ENCODE data around the gene PPP1R18.

The PPP1R18 gene

GRCh38 chr6:30727920-30728553 lies 41.6 kb upstream of the PPP1R18 start:
- Histone ChIP-seq H3K4me1 (ENCODE audit: control insufficient read depth, low read depth, low read length) (no peaks in the 10 kb centered on the region), H2BK15ac (replicated peaks; ENCODE audit: low read depth) (no peak overlapping the region), H3K27me3 (ENCODE audit: insufficient read depth, low read length, poor library complexity) (no peaks in the 10 kb centered on the region), H3K56ac (ENCODE audit: low read length) (peak overlapping the region; percentile 81), H2BK120ac (ENCODE audit: low read depth, low read length) (no peak overlapping the region), H4K8ac (ENCODE audit: low read depth, low read length) (no peak overlapping the region), H4K5ac (ENCODE audit: low read length) (no peak overlapping the region), H2AK5ac (ENCODE audit: low read length) (no peak overlapping the region), H2BK5ac (ENCODE audit: low read length) (peak overlapping the region; percentile 67), H3K23ac (ENCODE audit: low read length) (no peak overlapping the region), H3K4me2 (ENCODE audit: low read length) (no peak overlapping the region), H3K4ac (ENCODE audit: low read depth, low read length) (no peak overlapping the region), H3K18ac (ENCODE audit: low read length) (no peak overlapping the region), H3K36me3 (ENCODE audit: control insufficient read depth, insufficient read depth, low read length) (peaks cover 16% of the 10 kb centered on the region), H3K79me1 (ENCODE audit: low read length) (no peaks in the 10 kb centered on the region), H3K27ac (ENCODE audit: low read depth, low read length) (peak overlapping the region; percentile 3), H3K9ac (ENCODE audit: low read length) (peak overlapping the region; percentile 8), H3K79me2 (ENCODE audit: control insufficient read depth, insufficient read depth, low read length) (peaks cover 11% of the 10 kb centered on the region), H3K4me3 (ENCODE audit: low read length) (no peak overlapping the region)
- no CpG with 5 or more reads among the region's 7 CpGs for WGBS (ENCODE audit: extremely low coverage, insufficient coverage, low lambda C conversion rate)
- DNase-seq: peak; percentile 78

- Histone ChIP-seq H3K27ac (ENCODE audit: low read depth, low read length) (peak overlapping the region; percentile 53), H3K4me1 (ENCODE audit: control insufficient read depth, low read depth, low read length) (no peaks in the 10 kb centered on the region)
Measured at GRCh38 chr6:30726506-30727413, 40.3 kb upstream of the PPP1R18 start.

GRCh38 chr6:30725713-30726505 lies 39.5 kb upstream of the PPP1R18 start:
- Histone ChIP-seq H3K36me3 (ENCODE audit: control insufficient read depth, insufficient read depth, low read length) (peaks cover 23% of the 10 kb centered on the region), H3K4ac (ENCODE audit: low read depth, low read length) (no peak overlapping the region), H2BK5ac (ENCODE audit: low read length) (no peak overlapping the region), H2AK5ac (ENCODE audit: low read length) (no peak overlapping the region), H3K27me3 (ENCODE audit: insufficient read depth, low read length, poor library complexity) (no peaks in the 10 kb centered on the region), H3K18ac (ENCODE audit: low read length) (no peak overlapping the region), H3K79me1 (ENCODE audit: low read length) (no peaks in the 10 kb centered on the region), H3K27ac (ENCODE audit: low read depth, low read length) (no peak overlapping the region), H3K4me2 (ENCODE audit: low read length) (no peak overlapping the region), H3K4me1 (ENCODE audit: control insufficient read depth, low read depth, low read length) (no peaks in the 10 kb centered on the region), H3K56ac (ENCODE audit: low read length) (no peak overlapping the region), H2BK15ac (replicated peaks; ENCODE audit: low read depth) (no peak overlapping the region), H2BK120ac (ENCODE audit: low read depth, low read length) (no peak overlapping the region), H3K23ac (ENCODE audit: low read length) (no peak overlapping the region), H3K9ac (ENCODE audit: low read length) (no peak overlapping the region), H3K79me2 (ENCODE audit: control insufficient read depth, insufficient read depth, low read length) (peaks cover 30% of the 10 kb centered on the region), H4K8ac (ENCODE audit: low read depth, low read length) (no peak overlapping the region), H3K4me3 (ENCODE audit: low read length) (no peak overlapping the region), H4K5ac (ENCODE audit: low read length) (no peak overlapping the region)
- no CpG with 5 or more reads among the region's 3 CpGs for WGBS (ENCODE audit: extremely low coverage, insufficient coverage, low lambda C conversion rate)
- peak; percentile 77 for DNase-seq

More at GRCh38 chr6:30726506-30727413, 40.3 kb upstream of the PPP1R18 start:
- H2AK5ac ChIP-seq (ENCODE audit: low read length): no peak overlapping the region
- DNase-seq: peak; percentile 93
- no peak overlapping the region for H2BK15ac ChIP-seq (replicated peaks; ENCODE audit: low read depth)
- no peak overlapping the region for H3K18ac ChIP-seq (ENCODE audit: low read length)
- no CpG with 5 or more reads among the region's 11 CpGs for WGBS (ENCODE audit: extremely low coverage, insufficient coverage, low lambda C conversion rate)
- H3K79me2 ChIP-seq (ENCODE audit: control insufficient read depth, insufficient read depth, low read length): peaks cover 23% of the 10 kb centered on the region
- H3K56ac ChIP-seq (ENCODE audit: low read length): no peak overlapping the region
- H3K79me1 ChIP-seq (ENCODE audit: low read length): no peaks in the 10 kb centered on the region
- H3K36me3 ChIP-seq (ENCODE audit: control insufficient read depth, insufficient read depth, low read length): peaks cover 20% of the 10 kb centered on the region
- no peak overlapping the region for H2BK120ac ChIP-seq (ENCODE audit: low read depth, low read length)
- no peak overlapping the region for H3K4me3 ChIP-seq (ENCODE audit: low read length)
- H3K23ac ChIP-seq (ENCODE audit: low read length): no peak overlapping the region
- no peak overlapping the region for H4K5ac ChIP-seq (ENCODE audit: low read length)
- no peaks in the 10 kb centered on the region for H3K27me3 ChIP-seq (ENCODE audit: insufficient read depth, low read length, poor library complexity)
- H3K9ac ChIP-seq (ENCODE audit: low read length): no peak overlapping the region
- H3K4ac ChIP-seq (ENCODE audit: low read depth, low read length): no peak overlapping the region
- no peak overlapping the region for H4K8ac ChIP-seq (ENCODE audit: low read depth, low read length)
- H3K4me2 ChIP-seq (ENCODE audit: low read length): no peak overlapping the region
- no peak overlapping the region for H2BK5ac ChIP-seq (ENCODE audit: low read length)

GRCh38 chr6:30724906-30725667 lies 38.6 kb upstream of the PPP1R18 start:
- Histone ChIP-seq H3K36me3 (ENCODE audit: control insufficient read depth, insufficient read depth, low read length) (peaks cover 23% of the 10 kb centered on the region), H3K27me3 (ENCODE audit: insufficient read depth, low read length, poor library complexity) (no peaks in the 10 kb centered on the region), H4K8ac (ENCODE audit: low read depth, low read length) (no peak overlapping the region), H3K79me2 (ENCODE audit: control insufficient read depth, insufficient read depth, low read length) (peaks cover 37% of the 10 kb centered on the region), H3K4me1 (ENCODE audit: control insufficient read depth, low read depth, low read length) (no peaks in the 10 kb centered on the region), H3K56ac (ENCODE audit: low read length) (no peak overlapping the region), H3K4me3 (ENCODE audit: low read length) (no peak overlapping the region), H3K23ac (ENCODE audit: low read length) (no peak overlapping the region), H3K4me2 (ENCODE audit: low read length) (no peak overlapping the region), H3K9ac (ENCODE audit: low read length) (no peak overlapping the region), H2BK5ac (ENCODE audit: low read length) (no peak overlapping the region), H3K4ac (ENCODE audit: low read depth, low read length) (no peak overlapping the region), H2AK5ac (ENCODE audit: low read length) (no peak overlapping the region), H3K18ac (ENCODE audit: low read length) (no peak overlapping the region), H3K27ac (ENCODE audit: low read depth, low read length) (no peak overlapping the region), H3K79me1 (ENCODE audit: low read length) (no peaks in the 10 kb centered on the region), H2BK15ac (replicated peaks; ENCODE audit: low read depth) (no peak overlapping the region), H2BK120ac (ENCODE audit: low read depth, low read length) (no peak overlapping the region), H4K5ac (ENCODE audit: low read length) (no peak overlapping the region)
- DNase-seq: no peak
- WGBS (ENCODE audit: extremely low coverage, insufficient coverage, low lambda C conversion rate): no CpG with 5 or more reads among the region's 6 CpGs

Measured in mesendoderm (in vitro differentiated cells).